Measurements from ENCODE around the gene NOC2L. TPM values are rescaled to one million over a fixed set of nuclear protein-coding genes. Genes with fewer than 3 reads are reported as not detected.
"Not testable (repeated sequence)": the region's sequence is repeated elsewhere in the genome, so short reads cannot be mapped to it uniquely, and the experiment has no call there.

Gene NOC2L
- total RNA-seq, 2 donors from 2014 or later = 29.5 to 38.8 TPM

GRCh38 chr1:903305-903704, 55.8 kb downstream of the NOC2L start:
- no peaks in the 10 kb centered on the region for H3K36me3 ChIP-seq
- H3K4me1 ChIP-seq = peaks cover 0 to 22% of the 10 kb centered on the region in 2 donors
- no peaks in the 10 kb centered on the region for H3K27me3 ChIP-seq
- no peak for DNase-seq (ENCODE audit: low spot score)
- H3K9me3 ChIP-seq = no peaks in the 10 kb centered on the region
- H3K27ac ChIP-seq = no peak overlapping the region
- TF ChIP-seq CTCF (IDR thresholded peaks at IDR 0.05) = no peak
- H3K4me3 ChIP-seq = no peak overlapping the region

GRCh38 chr1:902802-903201, 56.3 kb downstream of the NOC2L start:
- no peak overlapping the region for H3K4me3 ChIP-seq
- peak; percentile 48 for DNase-seq (ENCODE audit: low spot score)
- no peaks in the 10 kb centered on the region for H3K9me3 ChIP-seq
- H3K27me3 ChIP-seq = no peaks in the 10 kb centered on the region
- H3K4me1 ChIP-seq = peaks cover 0 to 22% of the 10 kb centered on the region in 2 donors
- H3K27ac ChIP-seq = no peak overlapping the region
- H3K36me3 ChIP-seq = no peaks in the 10 kb centered on the region
- no peak for TF ChIP-seq CTCF (IDR thresholded peaks at IDR 0.05)

GRCh38 chr1:901108-901859, 57.8 kb downstream of the NOC2L start:
- no peak for TF ChIP-seq CTCF (IDR thresholded peaks at IDR 0.05)
- H3K4me1 ChIP-seq = peaks cover 0 to 15% of the 10 kb centered on the region in 2 donors
- DNase-seq (ENCODE audit: low spot score) = peak; percentile 54

GRCh38 chr1:899636-900317, 59.3 kb downstream of the NOC2L start:
- Histone ChIP-seq H3K36me3 (no peaks in the 10 kb centered on the region), H3K9me3 (no peaks in the 10 kb centered on the region)

More at GRCh38 chr1:901108-901859, 57.8 kb downstream of the NOC2L start:
- Histone ChIP-seq H3K36me3 (no peaks in the 10 kb centered on the region), H3K27ac (no peak overlapping the region), H3K9me3 (no peaks in the 10 kb centered on the region), H3K27me3 (no peaks in the 10 kb centered on the region), H3K4me3 (no peak overlapping the region)

GRCh38 chr1:897951-898350, 61.1 kb downstream of the NOC2L start:
- H3K36me3 ChIP-seq, H3K9me3 ChIP-seq, H3K4me1 ChIP-seq, H3K27me3 ChIP-seq, H3K4me3 ChIP-seq, H3K27ac ChIP-seq: not testable (repeated sequence)
- DNase-seq (ENCODE audit: low spot score) = peak; percentile 28

More at GRCh38 chr1:899636-900317, 59.3 kb downstream of the NOC2L start:
- peaks cover 0 to 2% of the 10 kb centered on the region in 2 donors for H3K4me1 ChIP-seq
- H3K4me3 ChIP-seq = no peak overlapping the region
- H3K27me3 ChIP-seq = no peaks in the 10 kb centered on the region
- no peak for TF ChIP-seq CTCF (IDR thresholded peaks at IDR 0.05)
- no peak overlapping the region for H3K27ac ChIP-seq
- DNase-seq (ENCODE audit: low spot score) = peak; percentile 23

- no peaks in the 10 kb centered on the region for H3K9me3 ChIP-seq
- no peak overlapping the region for H3K4me3 ChIP-seq
- peak; percentile 34 for DNase-seq (ENCODE audit: low spot score)
- no peaks in the 10 kb centered on the region for H3K4me1 ChIP-seq
- H3K27ac ChIP-seq = no peak overlapping the region
- no peaks in the 10 kb centered on the region for H3K27me3 ChIP-seq
- H3K36me3 ChIP-seq = no peaks in the 10 kb centered on the region
- TF ChIP-seq CTCF (IDR thresholded peaks at IDR 0.05) = no peak
Measured at GRCh38 chr1:897226-897625, 61.8 kb downstream of the NOC2L start.

All from right atrium auricular region (tissue), 2 donors.